Bronchial epithelial cell (primary cell): ENCODE results near the gene ZNF416. TPM values are rescaled to one million over a fixed set of nuclear protein-coding genes. Genes with fewer than 3 reads are reported as not detected.

Source experiments
- DNase-seq: peaks from one replicate; pipeline ENCODE4 v3.0.0-alpha.2; 2010; ENCODE audit warnings: low read depth
- FAIRE-seq: peaks from 2 replicates; lab custom pipeline; 2011; peaks lifted over from hg19 to GRCh38; lab: Jason Lieb, UNC
- H3K27me3 ChIP-seq: 2 replicates; pipeline ENCODE4 v1.5.1; 2011; ENCODE audit warnings: low read length; ENCODE audit not compliant: control insufficient read depth, insufficient read depth
- H3K36me3 ChIP-seq: 2 replicates; pipeline ENCODE4 v1.5.1; 2011; ENCODE audit warnings: low read length; ENCODE audit not compliant: control insufficient read depth, insufficient read depth
- H3K4me3 ChIP-seq: 2 replicates; pipeline ENCODE4 v1.5.1; 2011; ENCODE audit warnings: mild to moderate bottlenecking, low read depth, low read length, control low read depth
- CTCF ChIP-seq: IDR thresholded peaks from 2 replicates; pipeline ENCODE4 v1.5.1; 2011; ENCODE audit warnings: mild to moderate bottlenecking, moderate library complexity, low read length, control low read depth, inconsistent platforms; ENCODE audit not compliant: insufficient read depth, severe bottlenecking
- total RNA-seq: library from RNA; depleted of rRNA; stranded (reverse); fragments of >200 nt; gene quantifications from 2 replicates; pipeline ENCODE4 v1.2.1, GENCODE V29; 2014

Gene ZNF416
- 5.5 and 7.4 TPM in 2 replicates for total RNA-seq

DNA sequence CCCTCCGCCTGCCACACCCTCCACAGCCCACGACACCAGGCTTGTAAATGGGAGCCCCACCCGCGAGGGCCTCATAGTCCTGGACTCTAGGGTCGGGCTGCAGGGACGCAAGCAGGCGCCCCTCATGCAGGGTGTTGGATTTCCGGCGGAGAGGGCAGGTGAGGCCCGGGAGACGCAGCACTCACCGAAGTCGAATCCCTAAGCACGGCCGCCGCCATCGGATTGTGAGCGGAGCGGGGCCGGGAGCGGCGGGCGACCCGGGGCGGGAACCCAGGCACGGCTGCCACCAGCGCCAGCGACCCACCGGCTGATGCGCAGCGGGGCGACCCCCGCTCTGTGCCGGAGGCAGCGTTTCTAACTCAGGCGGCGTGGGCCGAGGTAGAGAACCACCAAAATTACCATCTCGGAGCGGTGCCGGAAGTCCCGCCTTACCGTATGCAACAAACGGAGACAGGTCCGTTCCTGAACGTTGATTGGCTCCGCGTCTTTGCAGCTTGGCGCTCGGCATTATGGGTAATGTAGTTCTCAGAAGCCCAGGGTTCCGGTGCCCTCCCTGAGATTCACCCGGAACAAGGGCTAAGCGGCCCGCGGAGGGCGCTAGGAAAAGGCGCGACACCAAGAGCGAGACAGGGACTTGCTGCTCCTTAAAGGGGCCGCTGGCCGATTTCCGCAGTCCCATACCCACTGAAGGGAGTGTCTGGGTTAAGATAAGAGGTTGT, at the start of gene ZNF416:
Gene ZNF416 (minus strand): TSS at position 425 of the 719 bp plus-strand sequence. CDS start 207 bp downstream, at position 218.
- peak; percentile 27 for TF ChIP-seq CTCF
- FAIRE-seq (peak; percentile 18), DNase-seq (peak; percentile 96)
- peak within 1 kb of the TSS; percentile 73 for H3K4me3 ChIP-seq
- peaks cover 15% of the 10 kb centered on the region for H3K36me3 ChIP-seq
- no peaks in the 10 kb centered on the region for H3K27me3 ChIP-seq

GRCh38 chr19:57623091-57623490, 44.4 kb upstream of the ZNF416 start:
- FAIRE-seq = no peak
- no peaks in the 10 kb centered on the region for H3K27me3 ChIP-seq
- no peak overlapping the region for H3K4me3 ChIP-seq
- no peak for TF ChIP-seq CTCF
- H3K36me3 ChIP-seq = peaks cover 33% of the 10 kb centered on the region
- no peak for DNase-seq

GRCh38 chr19:57620673-57621348, 42.1 kb upstream of the ZNF416 start:
- FAIRE-seq (no peak), DNase-seq (no peak)
- no peak overlapping the region for H3K4me3 ChIP-seq
- no peak for TF ChIP-seq CTCF
- H3K27me3 ChIP-seq = no peaks in the 10 kb centered on the region
- peaks cover 47% of the 10 kb centered on the region for H3K36me3 ChIP-seq

GRCh38 chr19:57615346-57615745, 36.6 kb upstream of the ZNF416 start:
- Histone ChIP-seq H3K4me3 (no peak overlapping the region), H3K36me3 (peaks cover 30% of the 10 kb centered on the region), H3K27me3 (no peaks in the 10 kb centered on the region)
- DNase-seq = no peak
- no peak for FAIRE-seq
- no peak for TF ChIP-seq CTCF

DNA sequence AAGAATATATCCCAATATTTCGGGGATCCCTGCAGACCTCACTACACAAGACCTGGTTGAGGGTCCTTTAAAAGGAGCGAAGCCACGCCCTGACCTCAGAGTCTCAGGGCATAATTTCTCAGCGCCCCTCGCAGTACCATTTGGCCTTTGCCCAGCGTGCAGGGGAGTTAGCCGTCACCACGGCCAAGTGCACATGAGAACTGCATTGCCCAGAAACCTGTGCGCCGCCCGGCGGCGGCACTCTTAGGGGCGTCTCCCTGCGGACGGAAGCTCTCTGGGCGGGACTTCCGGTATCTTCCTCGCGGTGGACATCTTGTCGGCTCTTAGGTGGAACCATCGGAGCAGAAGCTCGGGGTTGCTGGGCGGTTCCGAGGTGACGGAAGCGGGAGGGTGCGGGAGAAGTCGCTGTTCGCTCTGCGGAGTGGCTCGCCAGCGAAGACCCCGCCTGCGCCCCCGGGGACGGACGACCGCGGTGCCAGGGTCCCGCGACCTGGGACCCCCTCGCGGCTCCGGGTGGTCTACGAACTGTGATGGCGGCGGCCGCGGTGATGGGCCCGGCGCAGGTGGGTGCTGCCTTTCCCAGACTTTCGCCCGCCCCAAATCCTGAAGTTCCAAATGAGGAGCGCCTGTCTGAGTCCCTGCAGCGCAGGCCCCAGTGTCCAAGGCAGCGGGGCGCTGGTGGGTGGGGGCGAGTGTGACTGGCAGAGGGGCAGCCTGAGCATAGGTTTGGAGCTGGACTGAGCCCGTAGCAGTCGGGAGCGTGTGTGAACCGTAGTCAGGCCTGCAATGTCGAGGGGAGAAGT, 35.4 kb upstream of the ZNF416 start, which contains the start of gene ZNF134:
Gene ZNF134 (plus strand): TSS at position 302 of the 803 bp plus-strand sequence. CDS start 5,227 bp downstream, outside the sequence.
- FAIRE-seq = no peak
- peak; percentile 56 for TF ChIP-seq CTCF

More for the DNA sequence above, 35.4 kb upstream of the ZNF416 start, which contains the start of gene ZNF134:
- H3K27me3 ChIP-seq = no peaks in the 10 kb centered on the region
- DNase-seq = peak; percentile 85
- H3K4me3 ChIP-seq = peak within 1 kb of the TSS; percentile 80
- H3K36me3 ChIP-seq = peaks cover 21% of the 10 kb centered on the region
